H9 (cell line): ENCODE measurements around the gene TTC27. TPM values are rescaled to one million over a fixed set of nuclear protein-coding genes. Genes with fewer than 3 reads are reported as not detected.

Experiments
- DNase-seq: peaks from one replicate; pipeline ENCODE4 v3.0.0-alpha.2; 2017
- H2AFZ ChIP-seq: one replicate; pipeline ENCODE4 v1.6.1; 2013; ENCODE audit warnings: mild to moderate bottlenecking, low read length, control low read depth, moderate library complexity
- H2AK5ac ChIP-seq: 2 replicates; pipeline ENCODE4 v1.6.1; 2013; ENCODE audit warnings: low read length, control low read depth, mixed read lengths; ENCODE audit not compliant: insufficient read length
- H2BK120ac ChIP-seq: one replicate; pipeline ENCODE4 v1.6.1; 2013; ENCODE audit warnings: low read depth, mild to moderate bottlenecking, low read length, control low read depth, inconsistent platforms; ENCODE audit not compliant: poor library complexity, severe bottlenecking
- H2BK12ac ChIP-seq: 2 replicates; pipeline ENCODE4 v1.6.1; 2013; ENCODE audit warnings: low read length, control low read depth, mixed read lengths, low read depth; ENCODE audit not compliant: insufficient read length
- H2BK15ac ChIP-seq: 2 replicates; pipeline ENCODE4 v1.6.1; 2013; ENCODE audit warnings: low read depth, low read length, control low read depth
- H2BK20ac ChIP-seq: one replicate; pipeline ENCODE4 v1.6.1; 2013; ENCODE audit warnings: low read depth, mild to moderate bottlenecking, low read length, control low read depth, inconsistent platforms; ENCODE audit not compliant: poor library complexity, severe bottlenecking
- H2BK5ac ChIP-seq: 2 replicates; pipeline ENCODE4 v1.6.1; 2013; ENCODE audit warnings: low read length, control low read depth, mixed read lengths; ENCODE audit not compliant: insufficient read length
- H3K14ac ChIP-seq: 2 replicates; pipeline ENCODE4 v1.6.1; 2013; ENCODE audit warnings: low read length, control low read depth; ENCODE audit not compliant: insufficient read depth
- H3K18ac ChIP-seq: 2 replicates; pipeline ENCODE4 v1.6.1; 2013; ENCODE audit warnings: low read depth, mild to moderate bottlenecking, mixed read lengths, low read length, control low read depth; ENCODE audit not compliant: insufficient read length
- H3K23ac ChIP-seq: 2 replicates; pipeline ENCODE4 v1.6.1; 2013; ENCODE audit warnings: low read length, control low read depth, mixed read lengths, low read depth; ENCODE audit not compliant: insufficient read length
- H3K23me2 ChIP-seq: 2 replicates; pipeline ENCODE4 v1.6.1; 2013; ENCODE audit warnings: low read depth, mild to moderate bottlenecking, mixed read lengths, low read length, control low read depth; ENCODE audit not compliant: insufficient read length, poor library complexity, severe bottlenecking
- H3K27ac ChIP-seq: 2 replicates; pipeline ENCODE4 v1.5.1; 2013; ENCODE audit warnings: low read length, control low read depth, mixed read lengths, low read depth; ENCODE audit not compliant: insufficient read length
- H3K27me3 ChIP-seq: 2 replicates; pipeline ENCODE4 v1.6.1; 2013; ENCODE audit warnings: low read length, control low read depth, inconsistent platforms; ENCODE audit not compliant: insufficient read depth
- H3K4ac ChIP-seq: 2 replicates; pipeline ENCODE4 v1.6.1; 2013; ENCODE audit warnings: low read depth, mild to moderate bottlenecking, control low read depth, inconsistent platforms, low read length, moderate library complexity
- H3K4me1 ChIP-seq: 2 replicates; pipeline ENCODE4 v1.6.1; 2013; ENCODE audit warnings: low read length, control low read depth, inconsistent platforms; ENCODE audit not compliant: insufficient read depth
- H3K4me2 ChIP-seq: 2 replicates; pipeline ENCODE4 v1.6.1; 2013; ENCODE audit warnings: low read length, control low read depth, mixed read lengths; ENCODE audit not compliant: insufficient read length, insufficient read depth
- H3K56ac ChIP-seq: 2 replicates; pipeline ENCODE4 v1.6.1; 2013; ENCODE audit warnings: low read depth, mild to moderate bottlenecking, mixed read lengths, low read length, control low read depth; ENCODE audit not compliant: insufficient read length
- H3K79me1 ChIP-seq: 2 replicates; pipeline ENCODE4 v1.6.1; 2013; ENCODE audit warnings: low read depth, mild to moderate bottlenecking, moderate library complexity, low read length, control low read depth, inconsistent platforms; ENCODE audit not compliant: insufficient read depth, poor library complexity, severe bottlenecking
- H3K79me2 ChIP-seq: 2 replicates; pipeline ENCODE4 v1.6.1; 2013; ENCODE audit warnings: low read length, control low read depth, inconsistent platforms; ENCODE audit not compliant: insufficient read depth
- H3K9ac ChIP-seq: 2 replicates; pipeline ENCODE4 v1.6.1; 2013; ENCODE audit warnings: low read length, control low read depth, mixed read lengths; ENCODE audit not compliant: insufficient read length; ENCODE audit errors: extremely low read depth
- H3K9me3 ChIP-seq: one replicate; pipeline ENCODE4 v1.6.1; 2013; ENCODE audit warnings: low read depth, low read length, inconsistent platforms; ENCODE audit not compliant: control insufficient read depth
- H3T11ph ChIP-seq: one replicate; pipeline ENCODE4 v1.6.1; 2013; ENCODE audit warnings: mild to moderate bottlenecking, low read length, control low read depth, inconsistent platforms
- H4K20me1 ChIP-seq: one replicate; pipeline ENCODE4 v1.6.1; 2013; ENCODE audit not compliant: control insufficient read depth, insufficient read length, insufficient read depth
- H4K5ac ChIP-seq: 2 replicates; pipeline ENCODE4 v1.6.1; 2013; ENCODE audit warnings: low read depth, mild to moderate bottlenecking, mixed read lengths, low read length, control low read depth; ENCODE audit not compliant: insufficient read length
- H4K8ac ChIP-seq: replicated peaks from 2 replicates; pipeline ENCODE4 v1.6.1; 2013; ENCODE audit warnings: low read length, control low read depth, mixed read lengths, low read depth; ENCODE audit not compliant: insufficient read length
- H4K91ac ChIP-seq: 2 replicates; pipeline ENCODE4 v1.6.1; 2013; ENCODE audit warnings: low read depth, mild to moderate bottlenecking, moderate library complexity, mixed read lengths, low read length, control low read depth; ENCODE audit not compliant: insufficient read length
- H3K27ac Mint-ChIP-seq, 3 experiments: 2 replicates in 2 of 3; 3 replicates in 1 of 3; pipeline ENCODE4 v1.8.0; 2020 to 2021; ENCODE audit warnings: mixed read lengths in 3 of 3, mild to moderate bottlenecking in 1 of 3, moderate library complexity in 1 of 3
- H3K27me3 Mint-ChIP-seq: 2 replicates; pipeline ENCODE4 v1.8.0; 2021; ENCODE audit warnings: low read depth, mild to moderate bottlenecking, moderate library complexity, mixed read lengths
- H3K36me3 Mint-ChIP-seq, 3 experiments: 2 replicates in 2 of 3; 3 replicates in 1 of 3; pipeline ENCODE4 v1.8.0; 2020 to 2021; ENCODE audit warnings: low read depth in 3 of 3, mixed read lengths in 3 of 3; ENCODE audit not compliant: insufficient read depth in 1 of 3
- H3K4me1 Mint-ChIP-seq, 2 experiments: 2 replicates each; pipeline ENCODE4 v1.8.0; 2020; ENCODE audit warnings: mixed read lengths in 2 of 2
- H3K4me3 Mint-ChIP-seq, 2 experiments: 2 replicates in 1 of 2; 3 replicates in 1 of 2; pipeline ENCODE4 v1.8.0; 2020 to 2021; ENCODE audit warnings: mild to moderate bottlenecking in 2 of 2, mixed read lengths in 2 of 2, moderate library complexity in 1 of 2
- H3K9me3 Mint-ChIP-seq, 2 experiments: 2 replicates in 1 of 2; 3 replicates in 1 of 2; pipeline ENCODE4 v1.8.0; 2020; ENCODE audit warnings: mild to moderate bottlenecking in 2 of 2, mixed read lengths in 2 of 2, moderate library complexity in 1 of 2
- CTCF ChIP-seq: fragments of 200-600 bp; sonication (generic); conservative IDR thresholded peaks from 3 replicates; pipeline ENCODE4 v1.8.0; 2021; ENCODE audit warnings: antibody characterized with exemption, mild to moderate bottlenecking
- total RNA-seq: library from RNA; stranded (reverse); gene quantifications from 2 replicates; pipeline ENCODE4 v1.2.1, GENCODE V29; 2021

Gene TTC27
- total RNA-seq, 1 experiment from 2014 or later = 26.0 TPM

GRCh38 chr2:32750880-32751279 is 123.0 kb downstream of the TTC27 start:
- Histone ChIP-seq H2BK12ac (no peak overlapping the region), H2BK20ac (no peak overlapping the region), H3K14ac (no peak overlapping the region), H3K9ac (no peak overlapping the region), H3K79me1 (no peaks in the 10 kb centered on the region), H3K4me2 (no peak overlapping the region), H3K4ac (no peak overlapping the region), H2AFZ (no peak overlapping the region), H3K27me3 (no peaks in the 10 kb centered on the region), H3K4me1 (no peaks in the 10 kb centered on the region), H2BK120ac (no peak overlapping the region), H3T11ph (no peak overlapping the region), H4K91ac (no peak overlapping the region), H3K27ac (no peak overlapping the region), H4K20me1 (no peaks in the 10 kb centered on the region), H3K56ac (no peak overlapping the region), H3K9me3 (no peaks in the 10 kb centered on the region), H4K8ac (no peak overlapping the region), H3K79me2 (no peaks in the 10 kb centered on the region), H3K18ac (no peak overlapping the region), H3K23me2 (no peaks in the 10 kb centered on the region), H2AK5ac (no peak overlapping the region), H3K23ac (no peak overlapping the region), H2BK5ac (no peak overlapping the region), H4K5ac (no peak overlapping the region), H2BK15ac (no peak overlapping the region)
- no peak for TF ChIP-seq CTCF
- no peak overlapping the region for H3K27ac Mint-ChIP-seq
- peaks cover 7 to 24% (median 15%) of the 10 kb centered on the region in 3 experiments for H3K36me3 Mint-ChIP-seq
- H3K4me1 Mint-ChIP-seq = peaks cover 9% of the 10 kb centered on the region in 2 experiments
- H3K27me3 Mint-ChIP-seq = no peaks in the 10 kb centered on the region
- peaks cover 4 to 9% of the 10 kb centered on the region in 2 experiments; a peak in 3 of 5 replicates for H3K9me3 Mint-ChIP-seq
- no peak for DNase-seq
- H3K4me3 Mint-ChIP-seq = no peak overlapping the region
